PC-3 (cell line): ENCODE measurements around the gene TEX19. TPM values are rescaled to one million over a fixed set of nuclear protein-coding genes. Genes with fewer than 3 reads are reported as not detected.
A peak's percentile ranks its signal among the peaks of the same experiment; 100 is the strongest.

Experiments used
- ATAC-seq: fragments of 200-7000 bp; cut with Tn5 transposase; 2 replicates; pipeline ENCODE4 v1.9.1; 2020; ENCODE audit warnings: mild to moderate bottlenecking, moderate library complexity
- BruUV-seq: library from RNA; stranded (reverse); fragments of 400-500 nt; replicated peaks from 2 replicates; lab custom pipeline; 2021; lab: Mats Ljungman, UMichigan
- CTCF ChIA-PET: fragments of 300-600 bp; sonication (Branson Sonifier 250); formaldehyde crosslinking; loops from one replicate; lab custom pipeline; 2022; ENCODE audit warnings: antibody characterized with exemption; lab: Charles Lee
- POLR2A ChIA-PET: fragments of 300-600 bp; sonication (Branson Sonifier 250); formaldehyde crosslinking; loops from one replicate; lab custom pipeline; 2022; ENCODE audit warnings: antibody characterized with exemption; ENCODE audit not compliant: unreplicated experiment; lab: Charles Lee
- DNase-seq: peaks from one replicate; pipeline ENCODE4 v3.0.0-alpha.2; 2015
- H2AFZ ChIP-seq: fragments of 300-600 bp; sonication (generic); 2 replicates; pipeline ENCODE4 v1.6.0; 2016; ENCODE audit warnings: antibody characterized with exemption, low read length
- H3F3A ChIP-seq: fragments of 300-600 bp; sonication (generic); one replicate; pipeline ENCODE4 v1.6.0; 2017; ENCODE audit warnings: antibody characterized with exemption, low read length, control low read depth, mild to moderate bottlenecking; ENCODE audit not compliant: unreplicated experiment
- H3K27ac ChIP-seq: fragments of 300-600 bp; sonication (generic); 2 replicates; pipeline ENCODE4 v1.5.1; 2016; ENCODE audit warnings: mild to moderate bottlenecking, low read length
- H3K27me3 ChIP-seq: fragments of 300-600 bp; sonication (generic); 2 replicates; pipeline ENCODE4 v1.6.1; 2016; ENCODE audit warnings: low read length, mixed read lengths
- H3K36me3 ChIP-seq: fragments of 300-600 bp; sonication (generic); 2 replicates; pipeline ENCODE4 v1.6.1; 2016; ENCODE audit warnings: low read depth, mixed run types, low read length, mixed read lengths
- H3K4me1 ChIP-seq: fragments of 300-600 bp; sonication (generic); 2 replicates; pipeline ENCODE4 v1.5.1; 2016; ENCODE audit warnings: low read length; ENCODE audit not compliant: insufficient read depth
- H3K4me2 ChIP-seq: fragments of 300-600 bp; sonication (generic); 2 replicates; pipeline ENCODE4 v1.6.0; 2016; ENCODE audit warnings: low read length
- H3K4me3 ChIP-seq: fragments of 300-600 bp; sonication (generic); 2 replicates; pipeline ENCODE4 v1.5.1; 2016; ENCODE audit warnings: mild to moderate bottlenecking, low read length, mixed read lengths
- H3K79me2 ChIP-seq: fragments of 300-600 bp; sonication (generic); 2 replicates; pipeline ENCODE4 v1.6.1; 2017; ENCODE audit warnings: low read length, mixed read lengths
- H3K9ac ChIP-seq: fragments of 300-600 bp; sonication (generic); 2 replicates; pipeline ENCODE4 v1.6.0; 2016; ENCODE audit warnings: mild to moderate bottlenecking, low read length
- H3K9me2 ChIP-seq: fragments of 300-600 bp; sonication (generic); replicated peaks from 2 replicates; pipeline ENCODE4 v1.6.1; 2016; ENCODE audit warnings: mixed run types, low read length, mixed read lengths
- H3K9me3 ChIP-seq: fragments of 300-600 bp; sonication (generic); 2 replicates; pipeline ENCODE4 v1.6.1; 2016; ENCODE audit warnings: low read length, mixed read lengths
- H4K20me1 ChIP-seq: fragments of 300-600 bp; sonication (generic); 2 replicates; pipeline ENCODE4 v1.6.1; 2016; ENCODE audit warnings: low read length, mixed read lengths
- EZH2 ChIP-seq: fragments of 300-600 bp; sonication (generic); IDR thresholded peaks from one replicate; pipeline ENCODE4 v1.6.1; 2017; ENCODE audit warnings: antibody characterized with exemption, mild to moderate bottlenecking, low read length; ENCODE audit not compliant: unreplicated experiment
- EZH2phosphoT487 ChIP-seq: fragments of 300-600 bp; sonication (generic); IDR thresholded peaks from 2 replicates; pipeline ENCODE4 v1.6.1; 2018; ENCODE audit warnings: mild to moderate bottlenecking, antibody characterized with exemption, low read length, borderline replicate concordance
- intact Hi-C: fragments of 100-400 bp; cut with micrococcal nuclease; formaldehyde crosslinking; loops from 2 replicates; pipeline ENCODE4 v1.9.0; 2023
- total RNA-seq: library from RNA; depleted of rRNA; stranded (reverse); fragments of >200 nt; gene quantifications from 2 replicates; pipeline ENCODE4 v1.2.3, GENCODE V29; 2014
- TF ChIP-seq, protein P1 (sequence below): fragments of 300-600 bp; sonication (generic); conservative IDR thresholded peaks from 2 replicates; pipeline ENCODE4 v1.5.1; 2017; ENCODE audit warnings: antibody characterized with exemption, low read depth, mild to moderate bottlenecking, low read length

Gene TEX19
- total RNA-seq, 1 experiment from 2014 or later: 1.2 TPM

DNA sequence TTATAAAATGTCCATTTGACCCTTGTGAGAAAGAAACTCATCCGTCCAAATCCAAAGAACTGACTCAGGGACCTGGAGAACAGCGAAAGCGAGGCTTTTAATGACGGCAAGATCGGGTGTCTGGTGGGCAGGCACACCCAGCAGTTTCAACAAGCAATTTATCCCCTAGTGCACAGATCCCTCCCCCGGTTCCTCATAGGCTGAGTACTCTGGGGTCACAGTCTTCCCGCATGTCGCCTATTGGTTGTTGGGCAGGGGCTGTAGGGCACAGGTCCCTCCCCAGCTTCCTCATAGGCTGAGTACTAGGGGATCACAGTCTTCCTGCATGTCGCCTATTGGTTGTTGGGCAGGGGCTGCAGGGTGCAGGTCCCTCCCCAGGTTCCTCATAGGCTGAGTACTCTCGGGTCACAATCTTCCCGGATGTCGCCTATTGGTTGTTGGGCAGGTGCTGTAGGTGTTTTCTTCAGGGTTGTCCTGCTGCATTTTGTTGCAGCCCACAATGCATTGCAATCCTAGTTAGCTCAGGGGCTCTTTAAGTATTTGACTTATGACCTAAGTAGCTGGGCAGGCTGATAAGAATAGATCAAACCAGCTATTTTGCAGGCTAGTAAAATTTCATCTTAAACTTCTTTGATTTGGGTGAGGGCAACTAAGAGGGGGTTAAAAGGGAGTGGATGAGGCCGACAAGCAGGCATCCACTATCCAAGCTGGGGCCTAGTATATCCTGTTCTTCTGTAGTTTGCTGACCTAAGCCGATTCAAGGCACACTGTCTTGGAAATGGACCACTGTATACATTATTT is 8.9 kb downstream of the TEX19 start:
- peak; percentile 29 for DNase-seq
- H3K4me3 ChIP-seq: no peak overlapping the region
- intact Hi-C loops: no loop called here
- no TSS peak for BruUV-seq
- H3K4me1 ChIP-seq: peaks cover 6% of the 10 kb centered on the region; the same call in 1 of the 2 replicates
- no peaks in the 10 kb centered on the region for H3K36me3 ChIP-seq
- no peaks in the 10 kb centered on the region for H3K79me2 ChIP-seq
- no peaks in the 10 kb centered on the region for H3K9me2 ChIP-seq
- ChIA-PET CTCF (no interaction called here), POLR2A (no interaction called here)
- H3K4me2 ChIP-seq: no peak overlapping the region
- TF ChIP-seq EZH2 (no peak), EZH2phosphoT487 (no peak)
- TF ChIP-seq, protein P1, sequence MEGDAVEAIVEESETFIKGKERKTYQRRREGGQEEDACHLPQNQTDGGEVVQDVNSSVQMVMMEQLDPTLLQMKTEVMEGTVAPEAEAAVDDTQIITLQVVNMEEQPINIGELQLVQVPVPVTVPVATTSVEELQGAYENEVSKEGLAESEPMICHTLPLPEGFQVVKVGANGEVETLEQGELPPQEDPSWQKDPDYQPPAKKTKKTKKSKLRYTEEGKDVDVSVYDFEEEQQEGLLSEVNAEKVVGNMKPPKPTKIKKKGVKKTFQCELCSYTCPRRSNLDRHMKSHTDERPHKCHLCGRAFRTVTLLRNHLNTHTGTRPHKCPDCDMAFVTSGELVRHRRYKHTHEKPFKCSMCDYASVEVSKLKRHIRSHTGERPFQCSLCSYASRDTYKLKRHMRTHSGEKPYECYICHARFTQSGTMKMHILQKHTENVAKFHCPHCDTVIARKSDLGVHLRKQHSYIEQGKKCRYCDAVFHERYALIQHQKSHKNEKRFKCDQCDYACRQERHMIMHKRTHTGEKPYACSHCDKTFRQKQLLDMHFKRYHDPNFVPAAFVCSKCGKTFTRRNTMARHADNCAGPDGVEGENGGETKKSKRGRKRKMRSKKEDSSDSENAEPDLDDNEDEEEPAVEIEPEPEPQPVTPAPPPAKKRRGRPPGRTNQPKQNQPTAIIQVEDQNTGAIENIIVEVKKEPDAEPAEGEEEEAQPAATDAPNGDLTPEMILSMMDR: no peak
- no peaks in the 10 kb centered on the region for H3K9me3 ChIP-seq
- no peaks in the 10 kb centered on the region for H4K20me1 ChIP-seq
- H3F3A ChIP-seq: no peaks in the 10 kb centered on the region
- no peaks in the 10 kb centered on the region for H3K27me3 ChIP-seq
- ATAC-seq: peak; percentile 35; the same call in 1 of the 2 replicates
- no peak overlapping the region for H3K9ac ChIP-seq
- no peak overlapping the region for H3K27ac ChIP-seq
- H2AFZ ChIP-seq: no peak overlapping the region

DNA sequence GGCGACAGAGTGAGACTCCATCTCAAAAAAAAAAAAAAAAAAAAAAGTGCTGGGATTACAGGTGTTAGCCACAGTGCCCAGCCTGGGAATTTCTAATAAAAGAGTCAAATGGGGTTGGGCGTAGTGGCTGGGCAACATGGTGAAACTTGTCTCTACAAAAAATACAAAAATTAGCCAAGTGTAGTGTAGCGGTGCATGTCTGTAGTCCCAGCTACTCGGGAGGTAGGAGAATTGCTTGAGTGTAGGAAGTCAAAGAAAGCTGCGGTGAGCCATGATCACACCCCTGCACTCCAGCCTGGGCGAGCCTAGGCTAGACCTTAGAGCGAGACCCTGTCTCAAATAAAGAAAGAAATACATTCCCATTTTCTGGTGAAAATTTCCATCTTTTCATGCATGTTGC is 10.2 kb downstream of the TEX19 start:
- TF ChIP-seq, protein P1: no peak
- no peak for TF ChIP-seq EZH2
- no peak for TF ChIP-seq EZH2phosphoT487
- ATAC-seq (no peak), DNase-seq (no peak)
- Histone ChIP-seq H3K9me2 (no peaks in the 10 kb centered on the region), H3K9ac (no peak overlapping the region), H3K4me1 (peaks cover 6% of the 10 kb centered on the region; the same call in 1 of the 2 replicates), H3K4me3 (no peak overlapping the region), H4K20me1 (no peaks in the 10 kb centered on the region), H2AFZ (no peak overlapping the region), H3F3A (no peaks in the 10 kb centered on the region), H3K27me3 (no peaks in the 10 kb centered on the region), H3K9me3 (no peaks in the 10 kb centered on the region), H3K27ac (no peak overlapping the region), H3K36me3 (no peaks in the 10 kb centered on the region), H3K4me2 (no peak overlapping the region), H3K79me2 (no peaks in the 10 kb centered on the region)
- ChIA-PET POLR2A (no interaction called here), CTCF (no interaction called here)
- BruUV-seq: no TSS peak
- intact Hi-C loops: no loop called here
